ENCODE measurements around the gene PAF1. TPM values are rescaled to one million over a fixed set of nuclear protein-coding genes. Genes with fewer than 3 reads are reported as not detected.

PAF1 gene
- 56.3 and 56.7 TPM in 2 replicates for polyA plus RNA-seq (2013)

DNA sequence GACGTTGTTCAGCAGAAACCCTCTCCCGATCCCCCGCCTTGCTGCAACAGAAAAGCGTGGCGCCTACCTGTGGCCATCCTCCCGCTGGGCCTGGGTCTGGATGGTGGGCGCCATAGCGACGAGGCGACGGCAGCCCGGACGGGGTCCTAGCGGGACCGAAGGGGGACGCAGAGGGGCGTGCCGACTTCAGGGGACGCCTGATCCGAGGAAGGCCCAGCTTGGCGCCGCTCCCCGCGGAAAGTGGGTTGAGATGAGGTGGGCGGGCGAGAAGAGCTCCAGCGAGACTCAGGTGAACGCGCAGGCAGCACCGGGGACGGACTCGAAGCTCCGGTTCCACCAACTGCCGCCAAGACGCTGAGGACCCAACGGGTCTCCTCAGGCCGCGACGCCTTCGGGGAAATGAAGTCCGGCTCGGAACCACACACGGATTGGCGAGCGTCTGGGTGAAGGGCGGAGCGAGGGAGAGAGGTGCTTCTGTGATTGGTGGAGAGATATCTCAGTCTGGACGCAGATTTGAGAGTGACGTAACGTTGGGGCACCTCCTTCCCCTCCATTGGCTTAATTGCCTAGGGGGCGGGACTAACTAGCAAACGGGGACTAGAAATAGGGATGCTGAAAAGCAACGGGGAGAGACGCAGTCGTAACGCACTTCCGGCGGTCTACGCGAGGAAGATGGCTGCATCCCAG, at the start of gene PAF1, which contains the start of gene MED29:
Gene PAF1, minus strand, starts transcription at position 356 of the 687 bp plus-strand sequence. Its CDS starts 242 bp downstream, at position 114.
Gene MED29, plus strand, starts transcription at position 628 of the 687 bp plus-strand sequence. Its CDS starts 45 bp downstream, at position 673.
- Histone ChIP-seq H3K9ac (ENCODE audit: low read length) (peak within 1 kb of the TSS; percentile 79), H3K4ac (ENCODE audit: low read depth, low read length) (peak within 1 kb of the TSS; percentile 44), H3K4me3 (ENCODE audit: low read depth, low read length) (peak within 1 kb of the TSS; percentile 90), H3K18ac (ENCODE audit: low read length) (peak within 1 kb of the TSS; percentile 33), H3K4me2 (ENCODE audit: low read length) (peak within 1 kb of the TSS; percentile 92), H2BK120ac (ENCODE audit: insufficient read depth, low read length, poor library complexity) (peak within 1 kb of the TSS; percentile 12), H4K8ac (ENCODE audit: low read depth, low read length) (peak within 1 kb of the TSS; percentile 73), H2BK12ac (ENCODE audit: low read length) (peak within 1 kb of the TSS; percentile 20), H3K36me3 (ENCODE audit: control insufficient read depth in 1 of 2, insufficient read depth in 2 of 2, low read length in 2 of 2) (peaks cover 33 to 39% of the 10 kb centered on the region in 2 experiments), H3K23ac (ENCODE audit: low read length) (no peak within 1 kb of the TSS), H2AK5ac (ENCODE audit: low read length) (peak within 1 kb of the TSS; percentile 51), H2AFZ (ENCODE audit: insufficient read depth, low read length, poor library complexity) (peak within 1 kb of the TSS; percentile 20), H4K91ac (ENCODE audit: low read depth, low read length) (peak within 1 kb of the TSS; percentile 72), H2BK5ac (ENCODE audit: low read depth, low read length, poor library complexity) (peak within 1 kb of the TSS; percentile 65), H3K4me1 (ENCODE audit: control insufficient read depth in 1 of 2, insufficient read depth in 2 of 2, low read length in 2 of 2) (peaks cover 8 to 9% of the 10 kb centered on the region in 2 experiments), H3K27me3 (ENCODE audit: insufficient read depth, low read length) (no peaks in the 10 kb centered on the region), H3K79me2 (ENCODE audit: control insufficient read depth, insufficient read depth, low read length, poor library complexity) (peaks cover 5% of the 10 kb centered on the region), H3K14ac (ENCODE audit: low read length) (peak within 1 kb of the TSS; percentile 50), H3K9me3 (ENCODE audit: insufficient read depth, low read depth, low read length) (no peaks in the 10 kb centered on the region), H3K27ac (ENCODE audit: low read depth, low read length) (peak within 1 kb of the TSS; percentile 86), H3K79me1 (ENCODE audit: low read length) (peaks cover 6% of the 10 kb centered on the region), H4K12ac (ENCODE audit: low read depth, low read length) (peak within 1 kb of the TSS; percentile 46)
- DNase-seq: peak; percentile 99
- no CpG with 5 or more reads among the region's 60 CpGs for WGBS (ENCODE audit: extremely low coverage, insufficient coverage, insufficient read length)

DNA sequence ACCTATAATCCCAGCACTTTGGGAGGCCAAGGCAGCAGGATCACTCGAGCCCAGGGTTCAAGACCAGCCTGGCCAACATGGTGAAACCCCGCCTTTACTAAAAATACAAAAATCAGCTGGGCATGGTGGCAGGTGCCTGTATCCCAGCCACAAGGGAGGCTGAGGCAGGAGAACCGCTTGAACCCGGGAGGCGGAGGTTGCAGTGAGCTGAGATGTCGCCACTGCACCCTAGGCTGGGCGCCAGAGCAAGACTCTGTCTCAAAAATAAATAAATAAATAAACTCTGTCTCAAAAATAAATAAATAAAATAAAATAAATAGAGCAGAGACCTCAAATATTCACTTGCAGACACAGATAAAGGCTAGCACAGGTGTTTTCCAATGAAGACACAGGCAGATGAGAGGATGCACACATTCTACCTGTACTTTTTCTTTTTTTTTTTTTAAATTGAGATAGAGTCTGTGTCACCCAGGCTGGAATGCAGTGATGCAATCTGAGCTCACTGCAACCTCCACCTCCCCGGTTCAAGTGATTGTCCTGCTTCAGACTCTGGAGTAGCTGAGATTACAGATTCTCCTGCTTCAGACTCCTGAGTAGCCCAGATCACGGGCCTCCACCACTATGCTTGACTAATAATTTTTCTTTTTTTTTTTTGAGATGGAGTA, 47.5 kb upstream of the PAF1 start:
- H3K9me3 ChIP-seq (ENCODE audit: insufficient read depth, low read depth, low read length): no peaks in the 10 kb centered on the region
- no peak overlapping the region for H4K12ac ChIP-seq (ENCODE audit: low read depth, low read length)
- no peak overlapping the region for H2BK5ac ChIP-seq (ENCODE audit: low read depth, low read length, poor library complexity)
- H2AFZ ChIP-seq (ENCODE audit: insufficient read depth, low read length, poor library complexity): no peak overlapping the region
- no peak overlapping the region for H3K4me2 ChIP-seq (ENCODE audit: low read length)
- H4K91ac ChIP-seq (ENCODE audit: low read depth, low read length): no peak overlapping the region
- H3K14ac ChIP-seq (ENCODE audit: low read length): no peak overlapping the region
- H4K8ac ChIP-seq (ENCODE audit: low read depth, low read length): peak overlapping the region; percentile 43
- peaks cover 6% of the 10 kb centered on the region for H3K79me1 ChIP-seq (ENCODE audit: low read length)
- peaks cover 5 to 10% of the 10 kb centered on the region in 2 experiments for H3K4me1 ChIP-seq (ENCODE audit: control insufficient read depth in 1 of 2, insufficient read depth in 2 of 2, low read length in 2 of 2)
- H3K79me2 ChIP-seq (ENCODE audit: control insufficient read depth, insufficient read depth, low read length, poor library complexity): peaks cover 10% of the 10 kb centered on the region
- H3K4ac ChIP-seq (ENCODE audit: low read depth, low read length): no peak overlapping the region
- H3K27me3 ChIP-seq (ENCODE audit: insufficient read depth, low read length): no peaks in the 10 kb centered on the region
- H2BK12ac ChIP-seq (ENCODE audit: low read length): no peak overlapping the region
- H3K4me3 ChIP-seq (ENCODE audit: low read depth, low read length): no peak overlapping the region
- no peak overlapping the region for H2AK5ac ChIP-seq (ENCODE audit: low read length)
- no peak overlapping the region for H3K23ac ChIP-seq (ENCODE audit: low read length)
- H3K18ac ChIP-seq (ENCODE audit: low read length): no peak overlapping the region
- H3K9ac ChIP-seq (ENCODE audit: low read length): no peak overlapping the region
- WGBS (ENCODE audit: extremely low coverage, insufficient coverage, insufficient read length): no CpG with 5 or more reads among the region's 9 CpGs
- peaks cover 11 to 14% of the 10 kb centered on the region in 2 experiments for H3K36me3 ChIP-seq (ENCODE audit: control insufficient read depth in 1 of 2, insufficient read depth in 2 of 2, low read length in 2 of 2)
- H2BK120ac ChIP-seq (ENCODE audit: insufficient read depth, low read length, poor library complexity): no peak overlapping the region
- peak; percentile 67 to 77 for DNase-seq
- no peak overlapping the region for H3K27ac ChIP-seq (ENCODE audit: low read depth, low read length)

DNA sequence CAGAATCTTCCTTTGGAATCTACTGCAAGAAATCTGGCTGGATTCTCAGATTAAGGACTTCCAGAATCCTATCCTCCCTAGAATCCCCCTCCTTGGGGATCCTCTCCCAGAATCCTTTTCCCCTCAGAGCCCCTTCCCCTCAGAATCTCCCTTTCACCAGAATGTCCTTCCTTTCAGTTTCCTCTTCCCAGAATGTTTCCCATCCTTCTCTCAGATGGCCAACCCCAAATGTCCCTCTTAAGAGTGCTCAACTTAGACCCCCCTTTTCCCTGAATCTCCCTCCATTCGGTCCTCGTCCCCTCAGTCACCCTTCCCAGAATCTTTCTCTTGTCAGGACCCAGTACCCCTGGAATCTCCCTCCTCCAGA, 45.4 kb upstream of the PAF1 start:
- Histone ChIP-seq H3K9me3 (ENCODE audit: insufficient read depth, low read depth, low read length) (no peaks in the 10 kb centered on the region), H3K27me3 (ENCODE audit: insufficient read depth, low read length) (no peaks in the 10 kb centered on the region), H3K4me2 (ENCODE audit: low read length) (peak overlapping the region; percentile 84), H2BK5ac (ENCODE audit: low read depth, low read length, poor library complexity) (peak overlapping the region; percentile 41), H3K4me1 (ENCODE audit: control insufficient read depth in 1 of 2, insufficient read depth in 2 of 2, low read length in 2 of 2) (peaks cover 5 to 10% of the 10 kb centered on the region in 2 experiments), H4K91ac (ENCODE audit: low read depth, low read length) (peak overlapping the region; percentile 81), H3K79me2 (ENCODE audit: control insufficient read depth, insufficient read depth, low read length, poor library complexity) (peaks cover 10% of the 10 kb centered on the region), H3K4ac (ENCODE audit: low read depth, low read length) (peak overlapping the region; percentile 30), H2AK5ac (ENCODE audit: low read length) (no peak overlapping the region), H3K4me3 (ENCODE audit: low read depth, low read length) (no peak overlapping the region), H3K18ac (ENCODE audit: low read length) (no peak overlapping the region), H2BK12ac (ENCODE audit: low read length) (no peak overlapping the region), H3K23ac (ENCODE audit: low read length) (no peak overlapping the region), H3K79me1 (ENCODE audit: low read length) (peaks cover 6% of the 10 kb centered on the region), H3K36me3 (ENCODE audit: control insufficient read depth in 1 of 2, insufficient read depth in 2 of 2, low read length in 2 of 2) (peaks cover 22 to 26% of the 10 kb centered on the region in 2 experiments), H3K9ac (ENCODE audit: low read length) (peak overlapping the region; percentile 80), H3K14ac (ENCODE audit: low read length) (peak overlapping the region; percentile 69), H2AFZ (ENCODE audit: insufficient read depth, low read length, poor library complexity) (peak overlapping the region; percentile 45), H3K27ac (ENCODE audit: low read depth, low read length) (peak overlapping the region; percentile 42), H4K12ac (ENCODE audit: low read depth, low read length) (peak overlapping the region; percentile 69), H2BK120ac (ENCODE audit: insufficient read depth, low read length, poor library complexity) (no peak overlapping the region), H4K8ac (ENCODE audit: low read depth, low read length) (peak overlapping the region; percentile 90)
- WGBS (ENCODE audit: extremely low coverage, insufficient coverage, insufficient read length): no CpG with 5 or more reads among the region's 2 CpGs
- DNase-seq: no peak

DNA sequence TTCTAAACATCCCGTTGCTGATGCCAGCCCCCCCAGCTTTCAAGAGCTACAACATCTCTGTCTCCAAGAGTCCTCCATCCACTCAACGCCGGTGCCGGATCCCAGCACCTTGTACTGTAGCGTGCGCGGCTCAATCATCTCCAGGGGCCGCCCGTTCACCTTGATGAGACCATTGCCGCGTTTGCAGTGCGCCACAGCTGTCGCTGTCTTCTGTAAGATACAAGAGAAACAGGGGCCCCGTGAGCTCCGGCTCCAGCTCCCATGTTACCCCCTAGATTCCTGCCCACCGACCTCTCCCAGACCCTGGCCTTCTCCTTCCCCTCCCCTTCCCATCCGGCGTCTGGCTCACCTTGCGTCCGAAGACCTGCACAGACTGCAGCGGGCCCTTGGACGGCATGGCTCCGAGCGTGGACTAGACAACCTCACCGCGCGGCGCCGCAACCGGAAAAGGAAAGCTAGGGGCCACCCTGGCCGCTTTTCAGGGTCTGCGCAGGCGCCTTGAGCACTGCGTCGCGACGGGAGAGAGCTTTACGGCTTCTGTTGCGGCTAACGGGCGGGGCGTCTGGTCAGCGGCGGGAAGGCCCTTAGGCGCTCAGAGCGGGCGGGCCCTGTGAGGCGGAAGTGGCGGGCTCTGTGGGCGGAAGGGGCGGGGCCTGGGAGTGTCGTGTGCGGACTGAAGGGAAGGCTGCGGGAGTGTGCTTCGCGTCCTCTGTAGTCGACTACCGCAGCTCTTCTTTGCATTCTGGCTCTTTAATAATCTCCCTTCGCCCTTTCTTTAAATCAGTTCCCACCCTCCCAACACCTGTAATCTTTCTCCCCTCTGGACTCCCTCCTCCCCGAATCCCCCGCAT, 44.8 kb upstream of the PAF1 start, which contains the start of gene RPS16:
Gene RPS16, minus strand, starts transcription at position 451 of the 851 bp plus-strand sequence. Its CDS starts 54 bp downstream, at position 397.
- Histone ChIP-seq H3K4ac (ENCODE audit: low read depth, low read length) (peak within 1 kb of the TSS; percentile 100), H2AFZ (ENCODE audit: insufficient read depth, low read length, poor library complexity) (peak within 1 kb of the TSS; percentile 45)
- WGBS (ENCODE audit: extremely low coverage, insufficient coverage, insufficient read length): no CpG with 5 or more reads among the region's 61 CpGs

More for the DNA sequence above, 44.8 kb upstream of the PAF1 start, which contains the start of gene RPS16:
- peak within 1 kb of the TSS; percentile 41 for H3K23ac ChIP-seq (ENCODE audit: low read length)
- peak within 1 kb of the TSS; percentile 98 for H3K14ac ChIP-seq (ENCODE audit: low read length)
- peak within 1 kb of the TSS; percentile 93 for H4K8ac ChIP-seq (ENCODE audit: low read depth, low read length)
- peak within 1 kb of the TSS; percentile 89 for H2BK120ac ChIP-seq (ENCODE audit: insufficient read depth, low read length, poor library complexity)
- H2BK5ac ChIP-seq (ENCODE audit: low read depth, low read length, poor library complexity): peak within 1 kb of the TSS; percentile 84
- peaks cover 5 to 14% of the 10 kb centered on the region in 2 experiments for H3K4me1 ChIP-seq (ENCODE audit: control insufficient read depth in 1 of 2, insufficient read depth in 2 of 2, low read length in 2 of 2)
- H3K9ac ChIP-seq (ENCODE audit: low read length): peak within 1 kb of the TSS; percentile 100
- H3K27me3 ChIP-seq (ENCODE audit: insufficient read depth, low read length): no peaks in the 10 kb centered on the region
- peaks cover 6% of the 10 kb centered on the region for H3K79me1 ChIP-seq (ENCODE audit: low read length)
- peak within 1 kb of the TSS; percentile 42 for H3K27ac ChIP-seq (ENCODE audit: low read depth, low read length)
- H3K9me3 ChIP-seq (ENCODE audit: insufficient read depth, low read depth, low read length): no peaks in the 10 kb centered on the region
- H3K4me2 ChIP-seq (ENCODE audit: low read length): peak within 1 kb of the TSS; percentile 88
- peak within 1 kb of the TSS; percentile 95 for H4K91ac ChIP-seq (ENCODE audit: low read depth, low read length)
- no peak within 1 kb of the TSS for H2BK12ac ChIP-seq (ENCODE audit: low read length)
- H4K12ac ChIP-seq (ENCODE audit: low read depth, low read length): peak within 1 kb of the TSS; percentile 91
- peak within 1 kb of the TSS; percentile 95 for H2AK5ac ChIP-seq (ENCODE audit: low read length)
- H3K4me3 ChIP-seq (ENCODE audit: low read depth, low read length): peak within 1 kb of the TSS; percentile 100
- DNase-seq: peak; percentile 99
- H3K79me2 ChIP-seq (ENCODE audit: control insufficient read depth, insufficient read depth, low read length, poor library complexity): peaks cover 10% of the 10 kb centered on the region
- peak within 1 kb of the TSS; percentile 98 for H3K18ac ChIP-seq (ENCODE audit: low read length)
- H3K36me3 ChIP-seq (ENCODE audit: control insufficient read depth in 1 of 2, insufficient read depth in 2 of 2, low read length in 2 of 2): peaks cover 22 to 26% of the 10 kb centered on the region in 2 experiments
